ENCODE results near the gene REG3A. TPM values are rescaled to one million over a fixed set of nuclear protein-coding genes. Genes with fewer than 3 reads are reported as not detected.

REG3A gene
- total and polyA plus RNA-seq, 2 of the 8 experiments (the other 6 are each of a cell fraction or from before 2014, with no cell fraction given) = not detected

GRCh38 chr2:79129260-79129659 is 30.3 kb downstream of the REG3A start:
- no peaks in the 10 kb centered on the region for H3K27me3 ChIP-seq (replicated peaks in 1 of 4; ENCODE audit: control insufficient read depth in 3 of 4, extremely low read depth in 1 of 4, insufficient read depth in 3 of 4, low read length in 3 of 4)
- no peaks in the 10 kb centered on the region for H3K79me1 ChIP-seq (ENCODE audit: low read depth, low read length)
- H3K9ac ChIP-seq (replicated peaks in 1 of 4; ENCODE audit: extremely low read depth in 1 of 4, low read depth in 3 of 4, low read length in 3 of 4) = no peak overlapping the region
- H3K9me3 ChIP-seq (ENCODE audit: insufficient read depth in 2 of 2, low read depth in 1 of 2, low read length in 1 of 2) = no peaks in the 10 kb centered on the region
- H3K4me1 ChIP-seq (replicated peaks in 1 of 4; ENCODE audit: control insufficient read depth in 3 of 4, insufficient read depth in 4 of 4, low read length in 3 of 4) = no peaks in the 10 kb centered on the region
- H2BK5ac ChIP-seq (ENCODE audit: low read depth, low read length) = no peak overlapping the region
- H3K23ac ChIP-seq (ENCODE audit: insufficient read length) = no peak overlapping the region
- CTCF ChIA-PET (ENCODE audit: partially characterized antibody) = no interaction called here
- no peaks in the 10 kb centered on the region for H3K79me2 ChIP-seq (ENCODE audit: control insufficient read depth in 1 of 2, insufficient read depth in 2 of 2, low read length in 2 of 2)
- H3K27ac ChIP-seq (ENCODE audit: low read depth, low read length) = no peak overlapping the region
- no peak overlapping the region for H4K5ac ChIP-seq (ENCODE audit: insufficient read length, low read depth, low read length)
- FAIRE-seq (no peak), DNase-seq (ENCODE audit: low read depth in 1 of 2, low spot score in 2 of 2) (no peak)
- POLR2A ChIA-PET (ENCODE audit: partially characterized antibody) = no interaction called here
- H3K4me2 ChIP-seq (ENCODE audit: insufficient read depth in 1 of 2, low read depth in 2 of 2, low read length in 2 of 2) = no peak overlapping the region
- no peak overlapping the region for H2BK120ac ChIP-seq (replicated peaks; ENCODE audit: low read depth, low read length)
- H3K18ac ChIP-seq (ENCODE audit: extremely low read depth, low read length) = no peak overlapping the region
- no peak overlapping the region for H3K4ac ChIP-seq (replicated peaks; ENCODE audit: insufficient read length, low read depth, low read length)
- H2BK20ac ChIP-seq (ENCODE audit: low read length) = no peak overlapping the region
- H3K14ac ChIP-seq (ENCODE audit: insufficient read length) = no peak overlapping the region
- no peak overlapping the region for H2BK15ac ChIP-seq (ENCODE audit: low read length)
- H2AFZ ChIP-seq (ENCODE audit: low read length) = no peak overlapping the region
- no peak overlapping the region for H2AK5ac ChIP-seq (ENCODE audit: low read depth, low read length)
- H3K36me3 ChIP-seq (ENCODE audit: control insufficient read depth in 2 of 4, insufficient read depth in 4 of 4, low read length in 3 of 4) = no peaks in the 10 kb centered on the region
- no peak overlapping the region for H3K4me3 ChIP-seq (ENCODE audit: extremely low read depth in 1 of 4, insufficient read depth in 2 of 4, low read depth in 3 of 4, low read length in 4 of 4)
- H4K8ac ChIP-seq (ENCODE audit: extremely low read depth, insufficient read depth, low read length) = no peak overlapping the region
- H3K56ac ChIP-seq (replicated peaks; ENCODE audit: insufficient read length, low read depth, low read length) = no peak overlapping the region
- H4K20me1 ChIP-seq (replicated peaks in 1 of 2; ENCODE audit: control insufficient read depth in 1 of 2, insufficient read depth in 2 of 2, low read length in 2 of 2) = no peaks in the 10 kb centered on the region
- no peak overlapping the region for H2BK12ac ChIP-seq (ENCODE audit: low read depth, low read length)
- 92% methylated on average over 6 of the region's 6 CpGs; no CpG with 5 or more reads in 1 of the 2 experiments for WGBS, 2 experiments (ENCODE audit: extremely low coverage in 1 of 2, insufficient coverage in 1 of 2, insufficient read length in 1 of 2, insufficient replicate concordance in 2 of 2, low coverage in 1 of 2, low lambda C conversion rate in 2 of 2, missing lambda C conversion rate in 1 of 2)
- H3K23me2 ChIP-seq (ENCODE audit: low read depth, low read length) = no peaks in the 10 kb centered on the region
- H4K91ac ChIP-seq (replicated peaks; ENCODE audit: insufficient read length, low read length) = no peak overlapping the region
- TF ChIP-seq ASH2L (IDR thresholded peaks at IDR 0.05; ENCODE audit: low read length) (no peak), KDM1A (IDR thresholded peaks at IDR 0.05; ENCODE audit: borderline replicate concordance, low read length) (no peak), ATF2 (IDR thresholded peaks at IDR 0.05; ENCODE audit: low read length) (no peak)

Measured in H1 (cell line).